IMR-90 (cell line): ENCODE results near the gene ZC3HAV1L. TPM values are rescaled to one million over a fixed set of nuclear protein-coding genes. Genes with fewer than 3 reads are reported as not detected.

ENCODE experiments used
- ATAC-seq: fragments of 200-7000 bp; cut with Tn5 transposase; 2 replicates; pipeline ENCODE4 v1.9.1; 2020; ENCODE audit warnings: low read depth, mild to moderate bottlenecking, moderate library complexity
- BruUV-seq: library from RNA; stranded (reverse); fragments of 400-500 nt; replicated peaks from 2 replicates; lab custom pipeline; 2021; lab: Mats Ljungman, UMichigan
- CTCF ChIA-PET: fragments of 300-600 bp; formaldehyde crosslinking; extraction: SDS; loops from one replicate; lab custom pipeline; 2021; ENCODE audit warnings: antibody characterized with exemption; lab: Yijun Ruan, JAX
- POLR2A ChIA-PET: fragments of 300-600 bp; sonication (Branson Sonifier 250); formaldehyde crosslinking; loops from one replicate; lab custom pipeline; 2022; ENCODE audit warnings: antibody characterized with exemption; ENCODE audit not compliant: unreplicated experiment; lab: Charles Lee
- DNase-seq: peaks from one replicate; pipeline ENCODE4 v3.0.0; 2013
- H2AFZ ChIP-seq: replicated peaks from 2 replicates; pipeline ENCODE3; 2013; ENCODE audit warnings: low read length, mild to moderate bottlenecking; ENCODE audit not compliant: poor library complexity
- H2AK5ac ChIP-seq: 2 replicates; pipeline ENCODE4 v1.6.1; 2013; ENCODE audit warnings: low read depth, low read length, inconsistent platforms
- H2AK9ac ChIP-seq: replicated peaks from 2 replicates; pipeline ENCODE3; 2013; ENCODE audit warnings: mild to moderate bottlenecking, low read depth, low read length, moderate library complexity; ENCODE audit not compliant: poor library complexity
- H2BK120ac ChIP-seq: 2 replicates; pipeline ENCODE4 v1.6.1; 2013; ENCODE audit warnings: low read depth, low read length, inconsistent platforms
- H2BK15ac ChIP-seq: 3 replicates; pipeline ENCODE4 v1.6.1; 2013; ENCODE audit warnings: low read depth, low read length, inconsistent platforms
- H2BK20ac ChIP-seq: 2 replicates; pipeline ENCODE4 v1.6.1; 2013; ENCODE audit warnings: low read depth, mild to moderate bottlenecking, inconsistent platforms, low read length, moderate library complexity
- H2BK5ac ChIP-seq: 2 replicates; pipeline ENCODE4 v1.6.1; 2013; ENCODE audit warnings: mild to moderate bottlenecking, low read depth, low read length, inconsistent platforms; ENCODE audit not compliant: poor library complexity, severe bottlenecking
- H3K14ac ChIP-seq: replicated peaks from 2 replicates; pipeline ENCODE4 v1.6.1; 2013; ENCODE audit warnings: low read depth, low read length, inconsistent platforms
- H3K18ac ChIP-seq: 2 replicates; pipeline ENCODE4 v1.6.1; 2013; ENCODE audit warnings: low read depth, low read length, control low read depth
- H3K23ac ChIP-seq: 2 replicates; pipeline ENCODE4 v1.6.1; 2013; ENCODE audit warnings: low read depth, low read length, inconsistent platforms
- H3K27ac ChIP-seq: 2 replicates; pipeline ENCODE4 v1.5.1; 2013; ENCODE audit warnings: mild to moderate bottlenecking, control low read depth, low read length; ENCODE audit not compliant: insufficient read depth
- H3K27me3 ChIP-seq: 2 replicates; pipeline ENCODE4 v1.6.1; 2013; ENCODE audit warnings: low read length; ENCODE audit not compliant: control insufficient read depth, insufficient read depth
- H3K36me3 ChIP-seq: 2 replicates; pipeline ENCODE4 v1.6.1; 2013; ENCODE audit warnings: low read length, mixed read lengths; ENCODE audit not compliant: control insufficient read depth, insufficient read depth
- H3K4ac ChIP-seq: 2 replicates; pipeline ENCODE4 v1.6.1; 2013; ENCODE audit warnings: low read depth, low read length, inconsistent platforms
- H3K4me1 ChIP-seq: 2 replicates; pipeline ENCODE4 v1.6.1; 2013; ENCODE audit warnings: low read length, mixed read lengths; ENCODE audit not compliant: control insufficient read depth, insufficient read depth
- H3K4me2 ChIP-seq: 2 replicates; pipeline ENCODE4 v1.6.1; 2013; ENCODE audit warnings: low read depth, mild to moderate bottlenecking, control low read depth, low read length, moderate library complexity
- H3K4me3 ChIP-seq: 2 replicates; pipeline ENCODE4 v1.5.1; 2013; ENCODE audit warnings: low read depth, mild to moderate bottlenecking, control low read depth, low read length, moderate library complexity; ENCODE audit not compliant: insufficient read depth
- H3K56ac ChIP-seq: 2 replicates; pipeline ENCODE4 v1.6.1; 2013; ENCODE audit warnings: low read length, inconsistent platforms; ENCODE audit not compliant: insufficient read depth; ENCODE audit errors: extremely low read depth
- H3K79me1 ChIP-seq, 2 experiments: 2 replicates each; pipeline ENCODE4 v1.6.1; 2013; ENCODE audit warnings: low read length in 2 of 2, inconsistent platforms in 1 of 2, low read depth in 1 of 2
- H3K9ac ChIP-seq: 2 replicates; pipeline ENCODE4 v1.6.1; 2013; ENCODE audit warnings: low read depth, low read length, control low read depth
- H3K9me1 ChIP-seq: 2 replicates; pipeline ENCODE4 v1.6.1; 2013; ENCODE audit warnings: low read length, inconsistent platforms; ENCODE audit not compliant: insufficient read depth
- H3K9me3 ChIP-seq: 2 replicates; pipeline ENCODE4 v1.6.1; 2013; ENCODE audit warnings: low read length; ENCODE audit not compliant: control insufficient read depth, insufficient read depth
- H4K20me1 ChIP-seq: 2 replicates; pipeline ENCODE4 v1.6.1; 2013; ENCODE audit warnings: low read length, inconsistent platforms; ENCODE audit not compliant: insufficient read depth
- H4K5ac ChIP-seq: 2 replicates; pipeline ENCODE4 v1.6.1; 2013; ENCODE audit warnings: mild to moderate bottlenecking, low read depth, low read length, control low read depth
- H4K8ac ChIP-seq, 2 experiments: 2 replicates each; pipeline ENCODE4 v1.6.1; 2013; ENCODE audit warnings: low read depth in 2 of 2, low read length in 2 of 2, control low read depth in 1 of 2, inconsistent platforms in 1 of 2
- H4K91ac ChIP-seq: 2 replicates; pipeline ENCODE4 v1.6.1; 2013; ENCODE audit warnings: low read depth, low read length, inconsistent platforms; ENCODE audit not compliant: insufficient read depth
- BHLHE40 ChIP-seq: fragments of 150-350 bp; IDR thresholded peaks from 2 replicates; pipeline ENCODE4 v1.6.1; 2016; ENCODE audit warnings: mild to moderate bottlenecking, low read depth, low read length
- CEBPB ChIP-seq: IDR thresholded peaks from 2 replicates; pipeline ENCODE4 v1.6.1; 2012; ENCODE audit warnings: low read depth, low read length, improper control_type of control experiment
- CHD1 ChIP-seq: IDR thresholded peaks from 2 replicates; pipeline ENCODE4 v1.6.1; 2012; ENCODE audit warnings: low read depth, low read length, improper control_type of control experiment
- CTCF ChIP-seq: conservative IDR thresholded peaks from 2 replicates; pipeline ENCODE4 v1.5.1; 2012; ENCODE audit warnings: mild to moderate bottlenecking, low read depth, low read length, improper control_type of control experiment
- ELK1 ChIP-seq: fragments of 150-350 bp; IDR thresholded peaks from 2 replicates; pipeline ENCODE4 v1.6.1; 2016; ENCODE audit warnings: low read depth, mild to moderate bottlenecking, low read length, moderate library complexity, borderline replicate concordance
- MAZ ChIP-seq: IDR thresholded peaks from 2 replicates; pipeline ENCODE4 v1.6.1; 2012; ENCODE audit warnings: low read depth, mild to moderate bottlenecking, low read length, improper control_type of control experiment, moderate library complexity, borderline replicate concordance
- MXI1 ChIP-seq: IDR thresholded peaks from 2 replicates; pipeline ENCODE4 v1.6.1; 2012; ENCODE audit warnings: low read depth, mild to moderate bottlenecking, low read length, moderate library complexity, borderline replicate concordance
- NFE2L2 ChIP-seq: fragments of 150-350 bp; IDR thresholded peaks from 2 replicates; pipeline ENCODE4 v1.6.1; 2016; ENCODE audit warnings: low read depth, mild to moderate bottlenecking, low read length
- RCOR1 ChIP-seq: IDR thresholded peaks from 2 replicates; pipeline ENCODE4 v1.6.1; 2012; ENCODE audit warnings: mild to moderate bottlenecking, low read length, improper control_type of control experiment; ENCODE audit not compliant: insufficient replicate concordance
- SMC3 ChIP-seq: fragments of 150-350 bp; IDR thresholded peaks from 2 replicates; pipeline ENCODE4 v1.6.1; 2016; ENCODE audit warnings: low read depth, mild to moderate bottlenecking, antibody characterized with exemption, low read length, moderate library complexity
- USF2 ChIP-seq: fragments of 150-350 bp; IDR thresholded peaks from 2 replicates; pipeline ENCODE4 v1.6.1; 2017; ENCODE audit warnings: mild to moderate bottlenecking, antibody characterized with exemption, low read length, low read depth
- WGBS, 2 experiments: methylation state at CpG; one replicate each; pipeline versions ENCODE4 v1.1.5 to v1.1.7; 2013; ENCODE audit warnings: missing lambda C conversion rate in 2 of 2; ENCODE audit not compliant: insufficient read length in 1 of 2; ENCODE audit errors: extremely low coverage in 2 of 2; 5-methylcytosine and 5-hydroxymethylcytosine counted together
- dilution Hi-C: fragments of 300-500 bp; cut with HindIII; formaldehyde crosslinking; loops from one replicate; pipeline ENCODE4 v1.14.3; 2018; ENCODE audit warnings: low sequenced_read_pairs; ENCODE audit not compliant: unreplicated experiment
- in situ Hi-C: fragments of 300-500 bp; cut with MboI; formaldehyde crosslinking; loops from 3 replicates; pipeline ENCODE4 v1.14.3; 2019; ENCODE audit warnings: low sequenced_read_pairs, inconsistent platforms, mixed read lengths
- intact Hi-C: fragments of 100-400 bp; cut with micrococcal nuclease; formaldehyde crosslinking; loops from 2 replicates; pipeline ENCODE4 v1.10.0; 2022
- polyA plus RNA-seq, 3 experiments: library from polyadenylated mRNA; depleted of rRNA; stranded (reverse); fragments of >200 nt; gene quantifications; 2 replicates each; pipeline ENCODE4 v1.2.3, GENCODE V29; 2012; ENCODE audit warnings: low replicate concordance in 1 of 3
- total RNA-seq: library from RNA; depleted of rRNA; stranded (reverse); fragments of >200 nt; gene quantifications from 2 replicates; pipeline ENCODE4 v1.2.3, GENCODE V29; 2012

ZC3HAV1L gene
- total and polyA plus RNA-seq, 2 of the 4 experiments (the other 2 are of a cell fraction), result 4.5 to 9.4 TPM

GRCh38 chr7:139038691-139039090 is 2.8 kb upstream of the ZC3HAV1L start:
- ChIA-PET CTCF (no interaction called here), POLR2A (no interaction called here)
- no TSS peak for BruUV-seq
- Histone ChIP-seq H2AFZ (no peak overlapping the region), H3K4me2 (no peak overlapping the region), H2BK120ac (no peak overlapping the region), H3K9ac (no peak overlapping the region), H3K14ac (no peak overlapping the region), H2BK15ac (no peak overlapping the region), H3K56ac (no peak overlapping the region), H3K4ac (no peak overlapping the region), H3K23ac (no peak overlapping the region), H3K4me1 (peaks cover 8% of the 10 kb centered on the region), H4K5ac (no peak overlapping the region), H4K8ac (no peak overlapping the region), H3K27ac (no peak overlapping the region), H3K9me1 (peaks cover 12% of the 10 kb centered on the region), H4K91ac (no peak overlapping the region), H3K9me3 (no peaks in the 10 kb centered on the region), H2BK20ac (no peak overlapping the region), H3K36me3 (peaks cover 3% of the 10 kb centered on the region), H3K27me3 (no peaks in the 10 kb centered on the region), H3K4me3 (no peak overlapping the region), H4K20me1 (peaks cover 11% of the 10 kb centered on the region), H2AK9ac (no peak overlapping the region), H2BK5ac (no peak overlapping the region), H3K18ac (no peak overlapping the region), H2AK5ac (no peak overlapping the region), H3K79me1 (peaks cover 11 to 25% of the 10 kb centered on the region in 2 experiments)
- intact Hi-C loops, result no loop called here
- DNase-seq (no peak), ATAC-seq (no peak)
- dilution Hi-C loops, result no loop called here
- in situ Hi-C loops, result no loop called here
- TF ChIP-seq CHD1, result no peak
- TF ChIP-seq NFE2L2, result no peak
- TF ChIP-seq MXI1, result no peak
- no peak for TF ChIP-seq RCOR1
- TF ChIP-seq SMC3, result no peak
- TF ChIP-seq MAZ, result no peak
- no peak for TF ChIP-seq USF2
- TF ChIP-seq BHLHE40, result no peak
- no peak for TF ChIP-seq CEBPB
- no peak for TF ChIP-seq ELK1
- no peak for TF ChIP-seq CTCF
- 90% methylated on average over 2 of the region's 2 CpGs; no CpG with 5 or more reads in 1 of the 2 experiments for WGBS, 2 experiments
